Activated naive CD4-positive, alpha-beta T cell treated with anti-CD3 and anti-CD28 coated beads, Interleukin-2, amount 10 ng/mL, durations not matched to agents 7 days and 5 days (primary cell): Measurements from ENCODE around the gene PLA2G2A.

Experiments used
- CTCF ChIA-PET: fragments of 350-600 bp; sonication (Branson Sonifier 250); formaldehyde crosslinking; loops from one replicate; lab custom pipeline; 2021; ENCODE audit warnings: antibody characterized with exemption; lab: Charles Lee
- DNase-seq: peaks from one replicate; pipeline ENCODE4 v3.0.0-alpha.2; 2020
- H3K27ac Mint-ChIP-seq: one replicate; pipeline ENCODE4 v1.8.0; 2021; ENCODE audit warnings: mild to moderate bottlenecking, moderate library complexity, mixed read lengths
- H3K27me3 Mint-ChIP-seq: one replicate; pipeline ENCODE4 v1.8.0; 2021; ENCODE audit warnings: mild to moderate bottlenecking, mixed read lengths
- H3K36me3 Mint-ChIP-seq: one replicate; pipeline ENCODE4 v1.8.0; 2021; ENCODE audit warnings: mixed read lengths
- H3K4me1 Mint-ChIP-seq: one replicate; pipeline ENCODE4 v1.8.0; 2021; ENCODE audit warnings: mixed read lengths
- H3K4me3 Mint-ChIP-seq: one replicate; pipeline ENCODE4 v1.8.0; 2021; ENCODE audit warnings: mild to moderate bottlenecking, moderate library complexity, mixed read lengths
- H3K9me3 Mint-ChIP-seq: one replicate; pipeline ENCODE4 v1.8.0; 2021; ENCODE audit warnings: mixed read lengths

The PLA2G2A gene

GRCh38 chr1:19960591-19960990 is 18.8 kb downstream of the PLA2G2A start:
- no peak for DNase-seq
- H3K36me3 Mint-ChIP-seq, result no peaks in the 10 kb centered on the region
- no peaks in the 10 kb centered on the region for H3K4me1 Mint-ChIP-seq
- no peak overlapping the region for H3K27ac Mint-ChIP-seq
- CTCF ChIA-PET, result no interaction called here
- no peaks in the 10 kb centered on the region for H3K9me3 Mint-ChIP-seq
- H3K4me3 Mint-ChIP-seq, result no peak overlapping the region
- peaks cover 45% of the 10 kb centered on the region for H3K27me3 Mint-ChIP-seq

- CTCF ChIA-PET, result no interaction called here
- no peaks in the 10 kb centered on the region for H3K36me3 Mint-ChIP-seq
- no peak overlapping the region for H3K4me3 Mint-ChIP-seq
- DNase-seq, result no peak
- no peaks in the 10 kb centered on the region for H3K9me3 Mint-ChIP-seq
- H3K27me3 Mint-ChIP-seq, result peaks cover 46% of the 10 kb centered on the region
- H3K4me1 Mint-ChIP-seq, result no peaks in the 10 kb centered on the region
- no peak overlapping the region for H3K27ac Mint-ChIP-seq
Observed at GRCh38 chr1:19957779-19958178, 21.6 kb downstream of the PLA2G2A start.

- Mint-ChIP-seq H3K4me3 (no peak overlapping the region), H3K9me3 (no peaks in the 10 kb centered on the region), H3K27ac (no peak overlapping the region), H3K27me3 (peaks cover 34% of the 10 kb centered on the region), H3K4me1 (no peaks in the 10 kb centered on the region), H3K36me3 (no peaks in the 10 kb centered on the region)
- no peak for DNase-seq
- CTCF ChIA-PET, result no interaction called here
Observed at GRCh38 chr1:19955534-19956170, 23.8 kb downstream of the PLA2G2A start.

GRCh38 chr1:19954059-19954458 is 25.4 kb downstream of the PLA2G2A start:
- CTCF ChIA-PET, result no interaction called here
- Mint-ChIP-seq H3K36me3 (no peaks in the 10 kb centered on the region), H3K4me1 (no peaks in the 10 kb centered on the region), H3K9me3 (no peaks in the 10 kb centered on the region), H3K27ac (no peak overlapping the region), H3K4me3 (no peak overlapping the region), H3K27me3 (peaks cover 34% of the 10 kb centered on the region)
- DNase-seq, result no peak

GRCh38 chr1:19949016-19949415 is 30.4 kb downstream of the PLA2G2A start:
- no peaks in the 10 kb centered on the region for H3K9me3 Mint-ChIP-seq
- no peak for DNase-seq
- H3K4me1 Mint-ChIP-seq, result no peaks in the 10 kb centered on the region
- H3K36me3 Mint-ChIP-seq, result no peaks in the 10 kb centered on the region
- peaks cover 24% of the 10 kb centered on the region for H3K27me3 Mint-ChIP-seq
- no peak overlapping the region for H3K27ac Mint-ChIP-seq
- H3K4me3 Mint-ChIP-seq, result no peak overlapping the region
- CTCF ChIA-PET, result interaction anchor here (1.3 kb wide), 1 partner anchor 28 kb away, joined by 4 read pairs; no protein-coding TSS in a partner anchor

- H3K4me1 Mint-ChIP-seq, result no peaks in the 10 kb centered on the region
- CTCF ChIA-PET, result no interaction called here
- H3K9me3 Mint-ChIP-seq, result no peaks in the 10 kb centered on the region
- no peak overlapping the region for H3K4me3 Mint-ChIP-seq
- no peak for DNase-seq
- H3K27ac Mint-ChIP-seq, result no peak overlapping the region
- no peaks in the 10 kb centered on the region for H3K36me3 Mint-ChIP-seq
- H3K27me3 Mint-ChIP-seq, result peaks cover 13% of the 10 kb centered on the region
Observed at GRCh38 chr1:19946971-19947370, 32.4 kb downstream of the PLA2G2A start.

- no peak overlapping the region for H3K4me3 Mint-ChIP-seq
- H3K27ac Mint-ChIP-seq, result no peak overlapping the region
- no peak for DNase-seq
- no peaks in the 10 kb centered on the region for H3K36me3 Mint-ChIP-seq
- no peaks in the 10 kb centered on the region for H3K9me3 Mint-ChIP-seq
- CTCF ChIA-PET, result no interaction called here
- no peaks in the 10 kb centered on the region for H3K4me1 Mint-ChIP-seq
- H3K27me3 Mint-ChIP-seq, result peaks cover 13% of the 10 kb centered on the region
Observed at GRCh38 chr1:19946331-19946751, 33.1 kb downstream of the PLA2G2A start.

GRCh38 chr1:19945914-19946313 is 33.5 kb downstream of the PLA2G2A start:
- CTCF ChIA-PET, result no interaction called here
- no peak for DNase-seq
- Mint-ChIP-seq H3K9me3 (no peaks in the 10 kb centered on the region), H3K4me1 (no peaks in the 10 kb centered on the region), H3K4me3 (no peak overlapping the region), H3K27ac (no peak overlapping the region), H3K36me3 (no peaks in the 10 kb centered on the region), H3K27me3 (peaks cover 13% of the 10 kb centered on the region)

- CTCF ChIA-PET, result no interaction called here
- H3K9me3 Mint-ChIP-seq, result no peaks in the 10 kb centered on the region
- H3K27ac Mint-ChIP-seq, result no peak overlapping the region
- no peak overlapping the region for H3K4me3 Mint-ChIP-seq
- no peak for DNase-seq
- H3K4me1 Mint-ChIP-seq, result no peaks in the 10 kb centered on the region
- peaks cover 13% of the 10 kb centered on the region for H3K27me3 Mint-ChIP-seq
- H3K36me3 Mint-ChIP-seq, result no peaks in the 10 kb centered on the region
Observed at GRCh38 chr1:19942657-19943056, 36.8 kb downstream of the PLA2G2A start.

GRCh38 chr1:19942088-19942487 is 37.3 kb downstream of the PLA2G2A start:
- no peak overlapping the region for H3K4me3 Mint-ChIP-seq
- no peaks in the 10 kb centered on the region for H3K4me1 Mint-ChIP-seq
- H3K27me3 Mint-ChIP-seq, result peaks cover 10% of the 10 kb centered on the region
- H3K9me3 Mint-ChIP-seq, result no peaks in the 10 kb centered on the region
- CTCF ChIA-PET, result no interaction called here
- H3K27ac Mint-ChIP-seq, result no peak overlapping the region
- no peaks in the 10 kb centered on the region for H3K36me3 Mint-ChIP-seq
- DNase-seq, result no peak

GRCh38 chr1:19941206-19941568 is 38.2 kb downstream of the PLA2G2A start:
- H3K4me3 Mint-ChIP-seq, result no peak overlapping the region
- H3K36me3 Mint-ChIP-seq, result no peaks in the 10 kb centered on the region

GRCh38 chr1:19940486-19941205 is 38.8 kb downstream of the PLA2G2A start:
- no peak for DNase-seq
- H3K27ac Mint-ChIP-seq, result no peak overlapping the region
- H3K36me3 Mint-ChIP-seq, result no peaks in the 10 kb centered on the region
- peaks cover 6% of the 10 kb centered on the region for H3K27me3 Mint-ChIP-seq
- no peaks in the 10 kb centered on the region for H3K9me3 Mint-ChIP-seq
- no peak overlapping the region for H3K4me3 Mint-ChIP-seq
- no peaks in the 10 kb centered on the region for H3K4me1 Mint-ChIP-seq
- CTCF ChIA-PET, result no interaction called here

More at GRCh38 chr1:19941206-19941568, 38.2 kb downstream of the PLA2G2A start:
- no peaks in the 10 kb centered on the region for H3K9me3 Mint-ChIP-seq
- H3K27me3 Mint-ChIP-seq, result peaks cover 8% of the 10 kb centered on the region
- no peaks in the 10 kb centered on the region for H3K4me1 Mint-ChIP-seq
- CTCF ChIA-PET, result no interaction called here
- no peak for DNase-seq
- H3K27ac Mint-ChIP-seq, result no peak overlapping the region

- no peak overlapping the region for H3K27ac Mint-ChIP-seq
- no peak overlapping the region for H3K4me3 Mint-ChIP-seq
- CTCF ChIA-PET, result interaction anchor here (0.8 kb wide), 1 partner anchor 12 kb away, joined by 3 read pairs; no protein-coding TSS in a partner anchor
- H3K9me3 Mint-ChIP-seq, result peaks cover 2% of the 10 kb centered on the region
- H3K27me3 Mint-ChIP-seq, result peaks cover 3% of the 10 kb centered on the region
- H3K36me3 Mint-ChIP-seq, result no peaks in the 10 kb centered on the region
- H3K4me1 Mint-ChIP-seq, result no peaks in the 10 kb centered on the region
- DNase-seq, result no peak
Observed at GRCh38 chr1:19938472-19938871, 40.9 kb downstream of the PLA2G2A start.

- no peak overlapping the region for H3K4me3 Mint-ChIP-seq
- H3K27ac Mint-ChIP-seq, result no peak overlapping the region
- H3K4me1 Mint-ChIP-seq, result no peaks in the 10 kb centered on the region
- H3K36me3 Mint-ChIP-seq, result no peaks in the 10 kb centered on the region
- H3K9me3 Mint-ChIP-seq, result peaks cover 21% of the 10 kb centered on the region
- no peak for DNase-seq
- H3K27me3 Mint-ChIP-seq, result peaks cover 3% of the 10 kb centered on the region
- CTCF ChIA-PET, result no interaction called here
Observed at GRCh38 chr1:19936061-19936750, 43.2 kb downstream of the PLA2G2A start.

GRCh38 chr1:19934336-19934735 is 45.1 kb downstream of the PLA2G2A start:
- Mint-ChIP-seq H3K4me1 (no peaks in the 10 kb centered on the region), H3K27me3 (peaks cover 3% of the 10 kb centered on the region), H3K9me3 (peaks cover 25% of the 10 kb centered on the region), H3K36me3 (no peaks in the 10 kb centered on the region), H3K27ac (no peak overlapping the region), H3K4me3 (no peak overlapping the region)
- CTCF ChIA-PET, result no interaction called here
- DNase-seq, result no peak
